ENCODE data around the gene LRP1-AS.

Gene LRP1-AS

DNA sequence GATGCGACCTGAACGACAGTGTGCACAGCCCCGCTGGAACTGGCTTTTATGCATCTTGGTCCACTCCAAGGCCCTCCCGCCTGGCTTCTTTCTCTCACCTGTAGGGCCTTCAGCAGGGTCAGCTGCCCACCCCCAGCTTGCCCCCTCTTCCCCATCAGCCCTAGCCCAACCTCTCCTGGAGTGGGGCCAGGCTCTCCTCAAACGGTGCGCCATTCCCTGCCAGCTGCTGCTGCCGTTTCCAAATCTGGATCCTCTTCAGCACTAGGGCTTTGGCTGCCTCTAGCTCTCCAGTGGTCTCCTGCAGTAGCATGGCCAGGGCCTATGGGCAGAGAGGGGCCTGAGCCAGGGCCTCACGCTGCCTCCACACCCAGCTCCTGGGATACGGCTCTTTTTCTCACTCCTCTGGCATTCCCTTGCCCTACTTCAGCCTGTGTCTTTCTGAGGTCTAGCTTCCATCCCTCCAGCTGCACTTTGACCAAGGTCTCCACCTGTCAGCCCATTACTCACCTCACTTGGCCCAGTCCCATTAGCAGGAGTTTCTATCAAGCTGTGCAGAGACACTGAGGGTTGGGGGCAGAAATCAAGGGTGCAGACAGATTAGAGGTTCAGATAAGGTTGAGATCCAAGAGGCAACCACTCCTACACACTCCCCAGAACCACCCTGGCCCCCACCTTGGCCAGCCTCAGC lies 41.3 kb downstream of the LRP1-AS start:
- no peak overlapping the region for H3K4me3 ChIP-seq (ENCODE audit: low read length)
- no peak for TF ChIP-seq CTCF (conservative IDR thresholded peaks at IDR 0.05; ENCODE audit: low read depth, low read length)
- DNase-seq (ENCODE audit: low read depth): no peak

- no peak overlapping the region for H3K4me3 ChIP-seq (ENCODE audit: low read length)
- DNase-seq (ENCODE audit: low read depth): no peak
- TF ChIP-seq CTCF (conservative IDR thresholded peaks at IDR 0.05; ENCODE audit: low read depth, low read length): no peak
Measured at GRCh38 chr12:57105011-57105753, 42.2 kb downstream of the LRP1-AS start.

DNA sequence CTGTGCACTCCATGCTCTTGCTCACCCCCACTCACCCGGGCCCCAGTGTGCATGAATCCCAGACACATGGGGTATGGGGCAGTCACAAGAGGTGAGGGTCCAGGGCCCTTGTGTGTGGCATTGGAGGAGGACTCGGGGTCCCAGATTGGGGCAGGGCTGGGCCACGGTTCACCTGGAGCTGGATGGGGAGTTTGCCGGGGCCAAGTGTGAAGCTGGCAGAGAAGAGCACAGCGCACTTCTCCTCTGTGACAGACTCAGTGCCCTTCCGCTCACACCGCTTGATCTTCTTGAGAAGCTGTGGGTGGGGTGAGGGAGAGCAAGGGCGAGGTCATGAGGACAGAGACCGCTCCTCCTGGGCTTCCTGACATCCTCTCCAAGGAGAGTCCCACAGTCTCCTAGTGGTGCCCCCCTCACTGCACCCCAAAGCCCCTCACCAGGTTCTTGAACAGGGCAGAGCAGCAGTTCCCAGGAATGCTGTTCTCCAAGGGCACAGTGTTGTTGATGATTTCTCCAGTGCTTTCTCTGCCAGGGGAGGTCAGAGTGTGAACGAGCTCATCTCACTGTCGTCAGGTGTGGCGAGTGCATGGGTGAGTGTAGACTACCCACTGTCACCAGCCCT lies 43.0 kb downstream of the LRP1-AS start:
- H3K4me3 ChIP-seq (ENCODE audit: low read length): no peak overlapping the region
- TF ChIP-seq CTCF (conservative IDR thresholded peaks at IDR 0.05; ENCODE audit: low read depth, low read length): no peak
- DNase-seq (ENCODE audit: low read depth): no peak

DNA sequence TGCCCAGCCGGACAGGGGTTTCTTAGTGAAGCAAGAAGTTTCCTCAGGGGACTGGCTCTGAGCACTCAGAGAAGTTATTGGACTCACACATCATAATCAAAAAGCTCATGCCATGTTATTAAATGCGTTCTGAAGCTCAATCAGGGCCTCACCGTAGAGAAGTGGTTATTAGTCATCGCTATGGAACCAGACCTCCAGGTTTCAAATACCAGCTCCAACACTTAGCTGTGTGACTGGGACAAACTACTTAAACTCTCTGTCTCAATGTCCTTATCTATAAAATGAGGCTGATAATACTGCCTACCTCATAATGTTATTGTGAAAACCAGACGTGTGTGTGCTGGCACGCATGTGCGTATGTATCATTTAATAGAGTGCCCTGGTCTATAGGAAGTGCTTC lies 43.6 kb downstream of the LRP1-AS start:
- DNase-seq (ENCODE audit: low read depth): no peak
- H3K4me3 ChIP-seq (ENCODE audit: low read length): no peak overlapping the region
- no peak for TF ChIP-seq CTCF (conservative IDR thresholded peaks at IDR 0.05; ENCODE audit: low read depth, low read length)

- TF ChIP-seq CTCF (conservative IDR thresholded peaks at IDR 0.05; ENCODE audit: low read depth, low read length): no peak
- no peak overlapping the region for H3K4me3 ChIP-seq (ENCODE audit: low read length)
- DNase-seq (ENCODE audit: low read depth): no peak
Measured at GRCh38 chr12:57101892-57102695, 45.3 kb downstream of the LRP1-AS start.

DNA sequence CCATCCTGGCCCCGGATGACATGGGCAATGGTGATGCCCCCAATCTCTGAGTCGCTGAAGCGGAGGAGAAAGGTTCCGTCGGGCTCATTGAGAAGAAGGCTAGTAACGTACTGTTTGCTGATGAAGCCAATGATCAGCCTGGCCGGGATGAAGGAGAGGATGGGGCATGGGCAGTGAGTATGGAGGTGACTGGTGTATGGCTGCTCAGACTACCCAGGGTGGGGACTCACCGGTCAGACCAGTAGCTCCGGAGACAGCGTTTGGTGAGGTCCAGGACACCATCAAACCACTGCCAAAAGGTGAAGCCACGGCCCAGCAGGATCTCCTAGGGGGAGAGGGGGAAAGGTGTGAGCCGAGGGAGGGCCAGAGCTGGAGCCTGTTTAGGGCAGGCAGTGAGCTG lies 47.7 kb downstream of the LRP1-AS start:
- no peak overlapping the region for H3K4me3 ChIP-seq (ENCODE audit: low read length)
- no peak for TF ChIP-seq CTCF (conservative IDR thresholded peaks at IDR 0.05; ENCODE audit: low read depth, low read length)
- no peak for DNase-seq (ENCODE audit: low read depth)

Measured in retinal pigment epithelial cell (primary cell).